ENCODE data around the gene SH3BP1.
"Not testable (repeated sequence)": the region's sequence is repeated elsewhere in the genome, so short reads cannot be mapped to it uniquely, and the experiment has no call there.

SH3BP1 gene

DNA sequence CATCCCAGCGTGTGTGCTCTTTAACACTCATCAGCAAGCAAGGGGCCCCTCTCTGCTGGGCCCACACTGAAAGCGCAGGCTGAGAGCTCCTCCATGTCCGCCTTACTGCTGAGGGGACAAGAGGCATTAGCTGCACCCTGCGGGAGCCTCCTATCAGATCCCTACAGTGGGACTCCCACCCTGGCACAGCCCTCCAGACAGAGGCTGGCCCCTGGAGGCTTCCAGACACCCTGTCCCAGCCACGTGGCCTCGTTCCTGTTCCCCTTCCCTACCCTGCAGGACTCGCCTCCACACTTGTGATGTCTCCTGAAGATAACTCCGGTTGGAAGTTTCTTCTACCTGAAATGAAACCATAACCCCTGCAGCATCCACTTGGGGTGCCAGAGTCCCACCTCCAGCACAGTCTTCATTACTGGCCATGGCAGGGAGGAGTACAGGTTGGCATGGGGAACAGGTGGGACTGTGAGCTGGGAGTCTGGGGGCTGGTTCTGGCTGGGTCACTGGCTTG, 5.0 kb upstream of the SH3BP1 start:
- DNase-seq = no peak

GRCh38 chr22:37635157-37635556, 4.3 kb upstream of the SH3BP1 start:
- DNase-seq = no peak

DNA sequence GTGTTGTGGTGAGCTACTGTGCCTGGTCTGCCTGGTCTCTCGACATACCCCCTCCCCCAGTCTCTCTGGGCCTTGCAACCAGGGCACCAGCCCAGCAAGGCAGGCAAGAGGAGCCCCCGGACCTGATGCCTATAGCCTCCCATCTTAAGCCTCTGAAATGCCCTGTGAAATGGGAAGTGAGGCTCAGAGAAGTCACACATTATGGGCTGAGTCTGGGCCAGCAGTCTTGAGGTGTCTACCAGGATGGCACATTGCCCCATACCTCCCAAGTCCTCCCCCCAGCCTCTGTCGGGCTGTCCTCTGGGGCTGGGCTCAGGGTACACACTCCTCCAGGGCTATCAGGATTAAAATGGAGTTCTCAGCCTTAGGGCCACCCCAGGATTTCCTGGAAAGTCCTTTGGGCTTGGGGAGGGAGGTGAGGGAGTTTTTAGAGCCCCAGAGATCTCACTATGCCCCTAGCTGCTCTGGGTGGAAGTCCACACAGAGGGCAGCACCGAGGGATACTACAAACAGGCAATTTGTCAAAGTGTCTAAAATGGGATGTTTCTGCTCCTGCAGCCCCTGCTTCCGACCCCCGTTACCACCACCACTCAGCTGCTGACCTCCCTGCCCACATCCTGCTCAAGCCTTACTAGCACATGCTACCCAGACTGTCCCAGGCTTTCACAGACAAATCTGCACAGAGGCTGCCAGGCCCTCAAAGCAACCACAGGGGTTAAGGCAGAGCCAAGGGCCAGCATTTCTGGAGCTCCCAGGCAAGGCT, 3.1 kb upstream of the SH3BP1 start:
- no peak for DNase-seq

DNA sequence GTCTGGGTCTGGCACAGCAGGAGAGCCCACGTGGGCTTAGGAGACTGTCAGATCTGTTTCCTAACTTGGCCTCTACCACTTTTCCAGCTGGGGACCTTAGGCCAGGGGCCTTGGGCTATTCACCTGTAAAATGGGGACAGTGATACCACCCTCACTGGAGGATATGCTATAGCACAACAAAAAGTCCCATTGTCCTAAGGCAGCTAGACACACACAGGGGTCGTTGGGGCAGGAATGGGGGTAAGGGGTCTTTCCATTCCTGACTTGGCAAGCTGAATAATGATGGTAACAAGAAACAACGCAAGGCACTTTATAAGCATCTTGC, 2.6 kb upstream of the SH3BP1 start:
- DNase-seq = no peak

- no peak for DNase-seq
These were observed 939 bp upstream of the SH3BP1 start for GRCh38 chr22:37638391-37639069.

- no peak for DNase-seq
These were observed 512 bp downstream of the SH3BP1 start for GRCh38 chr22:37639771-37640590.

DNA sequence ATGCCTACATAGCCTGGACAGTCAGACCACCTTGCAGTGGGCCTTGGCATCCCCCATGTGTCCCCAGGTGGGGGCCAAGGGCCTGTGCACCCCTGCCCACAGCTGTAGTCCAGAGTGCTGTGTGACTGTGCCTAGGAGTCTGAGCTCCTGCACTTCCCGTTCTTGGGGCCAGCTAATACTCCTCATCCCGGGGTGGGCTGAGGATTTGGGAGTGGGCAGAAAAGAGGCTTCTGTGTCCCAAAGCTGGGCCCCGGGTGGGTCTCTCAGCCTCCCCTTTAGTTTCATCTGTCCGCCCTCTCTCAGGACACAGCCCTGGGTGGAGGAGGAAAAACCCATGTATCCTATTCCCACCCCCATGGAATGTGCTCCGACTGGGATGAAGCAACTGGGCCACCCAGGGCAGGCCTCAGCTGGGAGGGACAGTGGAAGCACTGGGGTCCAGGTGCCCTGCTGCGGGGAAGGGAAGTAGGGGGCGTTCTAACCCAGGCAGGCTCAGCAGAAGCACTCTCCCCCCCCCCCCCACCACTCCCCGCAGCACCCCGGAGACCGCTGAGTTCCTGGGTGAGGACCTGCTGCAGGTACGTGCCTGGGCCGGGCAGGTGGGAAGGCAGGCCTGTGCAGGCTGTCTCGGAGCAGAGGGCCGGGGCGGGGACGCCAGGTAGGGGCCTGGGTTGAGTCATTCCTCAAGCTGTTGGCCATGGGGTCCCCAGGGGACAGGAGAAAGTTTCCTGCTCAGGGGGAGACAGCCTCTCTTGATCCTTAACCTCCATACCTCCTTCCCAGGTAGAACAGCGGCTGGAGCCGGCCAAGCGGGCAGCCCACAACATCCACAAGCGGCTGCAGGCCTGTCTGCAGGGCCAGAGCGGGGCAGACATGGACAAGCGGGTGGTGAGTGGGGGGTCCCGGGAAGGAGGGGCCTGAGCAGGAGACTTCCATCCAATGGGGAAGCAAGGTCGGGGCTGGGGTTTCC, 1.4 kb downstream of the SH3BP1 start:
- DNase-seq = no peak

- DNase-seq = no peak
These were observed 2.1 kb downstream of the SH3BP1 start for GRCh38 chr22:37641561-37641949.

DNA sequence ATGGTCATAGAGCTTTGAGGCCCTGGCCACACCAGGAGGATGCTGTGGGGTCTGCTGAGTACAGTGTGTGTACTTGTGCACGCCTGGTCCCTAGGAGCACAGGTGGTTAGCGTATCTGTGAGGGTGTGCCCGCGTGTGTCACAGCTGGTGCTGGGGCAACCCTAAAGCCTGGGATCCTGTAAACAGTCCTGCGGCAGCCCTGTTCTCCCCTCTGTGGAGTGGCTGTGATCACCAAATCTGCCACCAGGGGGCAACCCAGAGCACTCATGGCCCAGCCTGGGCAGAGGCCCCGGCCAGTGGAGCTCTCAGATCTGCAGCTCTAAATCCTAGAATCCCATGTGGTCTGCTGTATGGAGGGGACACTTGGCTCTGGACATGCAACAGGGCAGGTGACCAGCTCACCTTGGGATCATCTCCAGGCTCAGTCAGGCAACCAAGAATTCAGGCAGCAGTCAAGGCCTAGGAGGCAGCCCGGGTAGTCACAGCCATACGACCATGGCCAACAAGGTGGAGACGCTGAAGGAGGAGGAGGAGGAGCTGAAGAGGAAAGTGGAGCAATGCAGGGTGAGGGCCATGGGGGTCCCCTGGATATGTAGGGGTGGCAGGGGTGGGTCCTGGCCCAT, 3.9 kb downstream of the SH3BP1 start:
- DNase-seq = no peak

GRCh38 chr22:37647317-37647716, 7.8 kb downstream of the SH3BP1 start:
- DNase-seq = no peak

GRCh38 chr22:37647928-37648327, 8.5 kb downstream of the SH3BP1 start:
- DNase-seq = no peak

DNA sequence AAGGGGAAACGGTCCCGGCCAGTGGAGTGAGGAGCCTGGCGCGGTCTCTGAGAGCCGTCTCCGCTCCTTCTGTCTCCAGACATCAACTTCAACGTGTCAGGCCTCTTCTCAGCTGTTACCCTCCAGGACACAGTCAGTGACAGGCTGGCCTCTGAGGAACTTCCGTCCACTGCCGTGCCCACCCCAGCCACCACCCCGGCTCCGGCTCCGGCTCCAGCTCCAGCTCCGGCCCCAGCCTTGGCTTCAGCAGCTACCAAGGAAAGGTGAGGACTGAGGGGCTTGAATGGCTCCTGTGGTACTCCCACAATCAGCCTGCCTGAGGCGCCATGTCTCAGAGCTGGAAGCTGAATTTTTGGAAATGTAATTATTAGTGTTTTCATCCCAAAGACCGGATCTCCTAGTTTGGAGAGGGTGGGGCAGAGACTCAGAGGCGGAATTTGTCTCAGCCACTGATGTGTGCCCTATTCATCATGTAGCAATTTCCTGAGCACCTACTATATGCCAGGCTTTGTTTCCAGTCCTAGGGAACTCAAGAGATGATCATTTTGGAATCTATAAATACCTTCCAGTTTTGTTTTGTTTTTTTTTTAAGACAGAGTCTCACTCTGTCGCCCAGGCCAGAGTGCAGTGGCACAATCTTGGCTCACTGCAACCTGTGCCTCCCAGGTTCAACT, 11.1 kb downstream of the SH3BP1 start:
- no peak for DNase-seq

- no peak for DNase-seq
These were observed 15.2 kb downstream of the SH3BP1 start for GRCh38 chr22:37654563-37655251.

GRCh38 chr22:37655252-37655563, 15.7 kb downstream of the SH3BP1 start:
- DNase-seq = no peak

- not testable (repeated sequence) for DNase-seq
These were observed 17.1 kb downstream of the SH3BP1 start for GRCh38 chr22:37656583-37656982.

GRCh38 chr22:37657590-37658132, 18.2 kb downstream of the SH3BP1 start:
- no peak for DNase-seq

- peak; percentile 96 for DNase-seq
These were observed 18.9 kb downstream of the SH3BP1 start, which contains the start of gene PDXP for GRCh38 chr22:37658133-37659065. TSS of gene PDXP (plus strand) at chr22:37658723. CDS start at chr22:37658783, 60 bp downstream.

- no peak for DNase-seq
These were observed 19.8 kb downstream of the SH3BP1 start for GRCh38 chr22:37659066-37659896.

Data from NCI-H526 treated with DMSO at 0.1 percent for 48 hours (cell line).